WTC11 (cell line): ENCODE data around the gene COLGALT1. TPM values are rescaled to one million over a fixed set of nuclear protein-coding genes. Genes with fewer than 3 reads are reported as not detected.

Source experiments
- ATAC-seq: fragments of 200-7000 bp; cut with Tn5 transposase; 2 replicates; pipeline ENCODE4 v1.10.0; 2021; ENCODE audit warnings: mild to moderate bottlenecking, moderate library complexity
- CTCF ChIA-PET: fragments of 300-600 bp; sonication (Branson Sonifier 250); formaldehyde crosslinking; loops from one replicate; lab custom pipeline; 2021; ENCODE audit warnings: antibody characterized with exemption; lab: Charles Lee
- POLR2A ChIA-PET: fragments of 350-600 bp; sonication (Branson Sonifier 250); formaldehyde crosslinking; loops from one replicate; lab custom pipeline; 2021; ENCODE audit warnings: antibody characterized with exemption; lab: Charles Lee
- DNase-seq: peaks from one replicate; pipeline ENCODE4 v3.0.0; 2021; ENCODE audit warnings: low spot score
- H3K27ac Mint-ChIP-seq: 2 replicates; pipeline ENCODE4 v1.8.0; 2021; ENCODE audit warnings: mixed read lengths
- H3K27me3 Mint-ChIP-seq: 2 replicates; pipeline ENCODE4 v1.8.0; 2021; ENCODE audit warnings: low read depth, mild to moderate bottlenecking, moderate library complexity, mixed read lengths
- H3K36me3 Mint-ChIP-seq: 2 replicates; pipeline ENCODE4 v1.8.0; 2021; ENCODE audit warnings: mixed read lengths
- H3K4me1 Mint-ChIP-seq: 2 replicates; pipeline ENCODE4 v1.8.0; 2022; ENCODE audit warnings: mixed read lengths
- H3K4me3 Mint-ChIP-seq: 2 replicates; pipeline ENCODE4 v1.8.0; 2021; ENCODE audit warnings: mild to moderate bottlenecking, moderate library complexity, mixed read lengths
- H3K9me3 Mint-ChIP-seq: 2 replicates; pipeline ENCODE4 v1.8.0; 2021; ENCODE audit warnings: mixed read lengths
- CBFB ChIP-seq: sonication (generic); formaldehyde crosslinking; IDR thresholded peaks from 2 replicates; pipeline ENCODE4 v1.8.1; 2022; ENCODE audit warnings: mild to moderate bottlenecking, low read depth, missing genetic modification reagents
- FOXP4 ChIP-seq: sonication (generic); formaldehyde crosslinking; IDR thresholded peaks from 2 replicates; pipeline ENCODE4 v1.8.0; 2022; ENCODE audit warnings: mild to moderate bottlenecking, missing genetic modification reagents
- GTF2I ChIP-seq: fragments of 250-450 bp; sonication (Bioruptor Pico); conservative IDR thresholded peaks from 2 replicates; pipeline ENCODE4 v1.4.0; 2021; ENCODE audit warnings: mild to moderate bottlenecking
- JUN ChIP-seq: sonication (generic); formaldehyde crosslinking; IDR thresholded peaks from 2 replicates; pipeline ENCODE4 v1.8.0; 2023; ENCODE audit warnings: mild to moderate bottlenecking, missing genetic modification reagents
- MAX ChIP-seq: sonication (generic); formaldehyde crosslinking; IDR thresholded peaks from 2 replicates; pipeline ENCODE4 v1.8.0; 2022; ENCODE audit warnings: mild to moderate bottlenecking, missing genetic modification reagents
- MXD4 ChIP-seq: fragments of 250-450 bp; sonication (Bioruptor Pico); IDR thresholded peaks from 2 replicates; pipeline ENCODE4 v1.8.0; 2021; ENCODE audit warnings: mild to moderate bottlenecking, moderate library complexity, borderline replicate concordance
- NFATC4 ChIP-seq: fragments of 250-450 bp; sonication (Bioruptor Pico); IDR thresholded peaks from 2 replicates; pipeline ENCODE4 v1.9.0; 2021; ENCODE audit warnings: mild to moderate bottlenecking
- NR1H2 ChIP-seq: sonication (generic); formaldehyde crosslinking; IDR thresholded peaks from 2 replicates; pipeline ENCODE4 v1.9.0; 2021; ENCODE audit warnings: mild to moderate bottlenecking, moderate library complexity, missing genetic modification reagents
- NR2C2 ChIP-seq: sonication (generic); formaldehyde crosslinking; IDR thresholded peaks from 2 replicates; pipeline ENCODE4 v1.8.0; 2022; ENCODE audit warnings: mild to moderate bottlenecking, missing genetic modification reagents
- OVOL2 ChIP-seq: fragments of 250-450 bp; sonication (Bioruptor Pico); IDR thresholded peaks from 2 replicates; pipeline ENCODE4 v1.9.0; 2021; ENCODE audit warnings: mild to moderate bottlenecking, borderline replicate concordance
- PRDM15 ChIP-seq: sonication (generic); formaldehyde crosslinking; IDR thresholded peaks from 2 replicates; pipeline ENCODE4 v1.8.0; 2022; ENCODE audit warnings: missing genetic modification reagents
- USF1 ChIP-seq: sonication (generic); formaldehyde crosslinking; IDR thresholded peaks from 2 replicates; pipeline ENCODE4 v1.8.0; 2022; ENCODE audit warnings: mild to moderate bottlenecking, missing genetic modification reagents
- USF2 ChIP-seq: sonication (generic); formaldehyde crosslinking; IDR thresholded peaks from 2 replicates; pipeline ENCODE4 v1.8.1; 2023; ENCODE audit warnings: mild to moderate bottlenecking, missing genetic modification reagents, moderate library complexity
- ZNF219 ChIP-seq: sonication (generic); formaldehyde crosslinking; IDR thresholded peaks from 2 replicates; pipeline ENCODE4 v1.8.0; 2023; ENCODE audit warnings: missing genetic modification reagents, mild to moderate bottlenecking, borderline replicate concordance
- ZNF263 ChIP-seq: sonication (generic); formaldehyde crosslinking; IDR thresholded peaks from 2 replicates; pipeline ENCODE4 v1.8.1; 2022; ENCODE audit warnings: low read depth, mild to moderate bottlenecking, moderate library complexity, missing genetic modification reagents
- ZNF396 ChIP-seq: fragments of 250-450 bp; sonication (Bioruptor Pico); IDR thresholded peaks from 2 replicates; pipeline ENCODE4 v1.8.0; 2021; ENCODE audit warnings: mild to moderate bottlenecking, moderate library complexity, borderline replicate concordance
- ZNF512 ChIP-seq: sonication (generic); formaldehyde crosslinking; IDR thresholded peaks from 2 replicates; pipeline ENCODE4 v1.8.1; 2022; ENCODE audit warnings: missing genetic modification reagents, borderline replicate concordance
- total RNA-seq: library from RNA; stranded (reverse); gene quantifications from 3 replicates; pipeline ENCODE4 v1.2.3, GENCODE V29; 2021

Gene COLGALT1
- total RNA-seq, 1 experiment from 2014 or later = 54.0 TPM

GRCh38 chr19:17539238-17540117 is 16.0 kb upstream of the COLGALT1 start (continued):
- TF ChIP-seq ZNF512 (CRISPR knock-in tag) = no peak; the same call in 1 of the 2 replicates
- no peak for TF ChIP-seq PRDM15 (CRISPR knock-in tag)
- TF ChIP-seq MXD4 = no peak
- no peak for TF ChIP-seq GTF2I (CRISPR knock-in tag)
- TF ChIP-seq ZNF396 = no peak
- TF ChIP-seq NR1H2 (CRISPR knock-in tag) = no peak
- TF ChIP-seq USF2 (CRISPR knock-in tag) = peak; percentile 10; the same call in 1 of the 2 replicates
- TF ChIP-seq NR2C2 (CRISPR knock-in tag) = no peak
- no peak for TF ChIP-seq NFATC4
- TF ChIP-seq ZNF263 (CRISPR knock-in tag) = no peak
- TF ChIP-seq OVOL2 = no peak
- peak; percentile 86; the same call in 1 of the 2 replicates for TF ChIP-seq JUN (CRISPR knock-in tag)
- TF ChIP-seq FOXP4 (CRISPR knock-in tag) = peak; percentile 66; the same call in 1 of the 2 replicates
- TF ChIP-seq CBFB = peak; percentile 79; the same call in 1 of the 2 replicates
- peak; percentile 32; the same call in 1 of the 2 replicates for TF ChIP-seq USF1 (CRISPR knock-in tag)
- peak; percentile 74; the same call in 1 of the 2 replicates for TF ChIP-seq MAX

- Mint-ChIP-seq H3K36me3 (no peaks in the 10 kb centered on the region), H3K4me3 (no peak overlapping the region), H3K27ac (no peak overlapping the region), H3K9me3 (no peaks in the 10 kb centered on the region), H3K27me3 (peaks cover 46% of the 10 kb centered on the region), H3K4me1 (peaks cover 4% of the 10 kb centered on the region)
- no peak for DNase-seq
- ATAC-seq = no peak
- peak; percentile 90 for TF ChIP-seq GTF2I (CRISPR knock-in tag)
- TF ChIP-seq ZNF219 (CRISPR knock-in tag) = no peak
- CTCF ChIA-PET = interaction anchor here (0.6 to 2.6 kb wide), 12 partner anchors 10 to 897 kb away, joined by 3 to 11 read pairs (median 6); partner anchors contain the start of gene PGLS
- POLR2A ChIA-PET = interaction anchor here (0.6 kb wide), 1 partner anchor 292 kb away, joined by 7 read pairs; no protein-coding TSS in a partner anchor
Observed at GRCh38 chr19:17540174-17540573, 15.3 kb upstream of the COLGALT1 start.
